ENCODE data around the gene ADAMTSL2.

GRCh38 chr9:133493845-133494540 lies 40.5 kb upstream of the ADAMTSL2 start:
- TF ChIP-seq CTCF (IDR thresholded peaks at IDR 0.05; ENCODE audit: low read depth, low read length, poor library complexity, severe bottlenecking), result no peak
- no peak for TF ChIP-seq EZH2phosphoT487 (IDR thresholded peaks at IDR 0.05; ENCODE audit: borderline replicate concordance, low read length)

Measured in DOHH2 (cell line).